ENCODE results near the gene GNG7.
"Not testable (repeated sequence)": the region's sequence is repeated elsewhere in the genome, so short reads cannot be mapped to it uniquely, and the experiment has no call there.

GNG7 gene

GRCh38 chr19:2721570-2722540 lies 19.4 kb upstream of the GNG7 start:
- no peak for ATAC-seq (replicated peaks)
- no peak for DNase-seq
- H3K4me1 Mint-ChIP-seq (ENCODE audit: low read depth in 2 of 2): no peaks in the 10 kb centered on the region
- H3K27ac Mint-ChIP-seq: no peak overlapping the region
- peak overlapping the region; percentile 40 to 54 for H3K4me3 Mint-ChIP-seq
- H3K27me3 Mint-ChIP-seq: peaks cover 30 to 77% of the 10 kb centered on the region in 2 donors
- no peaks in the 10 kb centered on the region for H3K9me3 Mint-ChIP-seq
- no peaks in the 10 kb centered on the region for H3K36me3 Mint-ChIP-seq (ENCODE audit: insufficient read depth)

- peak within 1 kb of the TSS; percentile 45 to 54 for H3K4me3 Mint-ChIP-seq
- no peak within 1 kb of the TSS for H3K27ac Mint-ChIP-seq
- no peaks in the 10 kb centered on the region for H3K36me3 Mint-ChIP-seq (ENCODE audit: insufficient read depth)
- no peak for DNase-seq
- ATAC-seq (replicated peaks): no peak
- peaks cover 25 to 77% of the 10 kb centered on the region in 2 donors for H3K27me3 Mint-ChIP-seq
- peaks cover 0 to 2% of the 10 kb centered on the region in 2 donors for H3K9me3 Mint-ChIP-seq
- H3K4me1 Mint-ChIP-seq (ENCODE audit: low read depth in 2 of 2): no peaks in the 10 kb centered on the region
These were observed 18.5 kb upstream of the GNG7 start, which contains the start of gene DIRAS1 for GRCh38 chr19:2720777-2721569. Gene DIRAS1 (minus strand): TSS chr19:2721372. CDS start chr19:2717806, 3,566 bp downstream.

DNA sequence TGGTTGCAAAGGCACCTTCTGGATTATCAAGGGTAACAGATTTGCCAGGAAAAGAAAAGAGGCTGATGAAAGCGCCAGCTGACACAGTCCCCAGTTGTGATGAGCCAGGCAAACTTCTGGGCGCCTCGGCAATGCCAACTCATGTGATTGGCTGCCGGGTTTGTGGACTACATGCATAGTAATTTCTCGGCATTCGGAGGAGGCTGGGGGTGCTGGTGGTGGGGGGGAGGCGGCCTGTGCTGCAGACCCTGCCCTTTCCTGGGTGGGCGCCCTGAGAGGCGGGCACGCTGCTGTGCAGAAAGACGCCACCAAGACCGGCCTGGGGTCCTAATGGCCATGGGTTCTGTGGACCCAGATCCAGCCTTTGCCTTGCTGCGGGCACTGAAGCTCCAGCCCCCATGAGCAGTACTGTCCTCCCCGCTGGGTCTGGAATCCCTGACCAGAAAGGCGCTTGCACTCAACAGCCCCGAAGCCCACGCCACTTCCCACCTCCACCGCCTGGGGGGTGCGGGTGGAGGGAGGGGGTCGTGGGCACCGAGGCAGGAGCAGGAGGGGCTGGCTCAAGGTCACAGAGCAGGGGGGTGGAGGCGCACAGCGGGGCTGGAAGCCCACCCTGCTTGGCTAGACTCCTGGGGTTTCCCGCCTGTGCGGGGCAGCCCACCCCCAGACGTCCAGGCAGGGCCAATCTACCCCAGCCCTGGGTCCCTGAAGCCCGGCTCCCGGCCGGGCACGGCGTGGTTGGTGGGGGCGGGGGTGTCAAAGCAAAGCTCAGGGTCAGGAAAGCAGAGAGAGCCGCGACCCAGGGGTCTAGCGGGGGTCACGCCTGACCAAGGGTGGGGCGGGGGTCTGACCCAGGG lies 17.7 kb upstream of the GNG7 start:
- Mint-ChIP-seq H3K27ac (no peak overlapping the region), H3K27me3 (peaks cover 28 to 81% of the 10 kb centered on the region in 2 donors), H3K4me1 (ENCODE audit: low read depth in 2 of 2) (no peaks in the 10 kb centered on the region), H3K4me3 (peak overlapping the region; percentile 45 to 67), H3K9me3 (peaks cover 4 to 10% of the 10 kb centered on the region in 2 donors), H3K36me3 (ENCODE audit: insufficient read depth) (no peaks in the 10 kb centered on the region)
- ATAC-seq (replicated peaks) (no peak), DNase-seq (no peak)

DNA sequence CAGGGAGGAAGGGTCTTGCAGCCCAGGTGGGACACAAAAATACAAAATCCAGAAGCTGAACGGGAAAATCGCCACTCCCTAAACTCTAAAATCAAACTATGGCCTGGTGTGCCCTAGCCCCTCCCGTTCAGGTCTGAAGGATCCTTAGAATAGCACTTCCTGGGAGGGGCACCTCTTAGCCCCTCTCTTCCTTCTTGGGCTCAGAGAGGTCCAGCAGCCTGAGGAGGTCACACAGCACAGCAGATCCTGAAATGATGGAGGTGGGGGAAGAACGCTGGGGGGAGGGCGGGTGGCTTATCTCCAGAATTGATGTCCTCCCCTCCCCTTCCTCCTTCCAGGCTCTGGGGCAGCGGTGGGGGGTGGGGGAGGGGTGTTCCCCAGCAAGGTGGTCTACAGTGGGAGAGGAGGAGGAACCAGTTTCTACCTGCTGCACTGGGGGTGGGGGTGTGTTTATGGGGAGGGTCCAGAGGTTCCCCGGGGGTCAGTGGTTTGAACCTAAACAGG lies 16.8 kb upstream of the GNG7 start:
- no peaks in the 10 kb centered on the region for H3K36me3 Mint-ChIP-seq (ENCODE audit: insufficient read depth)
- no peak for DNase-seq
- ATAC-seq (replicated peaks): no peak
- peaks cover 6 to 14% of the 10 kb centered on the region in 2 donors for H3K9me3 Mint-ChIP-seq
- peaks cover 27 to 83% of the 10 kb centered on the region in 2 donors for H3K27me3 Mint-ChIP-seq
- peak overlapping the region in 1 of 2 donors; percentile 67 for H3K4me3 Mint-ChIP-seq
- no peaks in the 10 kb centered on the region for H3K4me1 Mint-ChIP-seq (ENCODE audit: low read depth in 2 of 2)
- no peak overlapping the region for H3K27ac Mint-ChIP-seq

DNA sequence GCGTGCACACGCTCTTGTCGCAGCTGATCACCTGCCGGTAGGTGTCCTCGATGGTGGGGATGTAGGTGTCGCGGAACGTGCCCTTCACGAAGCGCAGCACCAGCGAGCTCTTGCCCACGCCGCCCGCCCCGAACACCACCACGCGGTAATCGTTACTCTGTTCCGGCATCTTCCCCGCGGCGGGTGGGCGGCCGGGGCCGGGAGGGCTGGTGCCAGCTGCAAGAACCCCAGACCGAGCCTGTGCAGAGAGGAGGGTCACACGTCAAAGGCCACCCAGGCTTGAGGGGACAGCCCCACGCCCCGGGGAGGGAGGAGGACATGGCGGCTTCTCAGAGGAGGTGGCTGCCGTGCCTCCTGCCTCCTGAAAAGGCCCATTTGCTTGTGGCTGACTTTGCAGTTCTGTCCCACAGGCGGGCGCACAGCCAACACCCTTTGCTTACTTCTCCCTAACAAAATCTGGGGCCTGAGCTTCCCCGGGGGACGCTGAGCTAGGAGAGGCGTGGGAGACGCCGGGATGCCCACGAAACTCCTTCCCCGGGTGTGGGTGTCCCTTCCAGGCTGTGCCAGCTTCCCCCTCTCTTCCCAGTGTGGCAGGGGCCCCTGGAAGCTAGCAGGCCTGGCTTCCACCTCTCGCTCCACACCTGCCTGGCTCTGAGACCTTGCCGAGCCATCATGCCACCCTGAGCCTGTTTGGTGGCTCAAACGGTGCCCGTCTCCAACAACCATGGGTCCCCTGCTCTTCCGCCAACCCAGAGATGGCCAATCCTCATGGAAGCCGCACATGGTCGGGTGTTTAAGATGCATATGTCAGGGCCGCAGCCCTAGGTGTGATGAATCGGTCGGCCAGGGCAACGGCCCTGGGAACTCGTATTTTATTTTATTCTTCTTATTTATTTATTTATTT lies 15.4 kb upstream of the GNG7 start:
- H3K27me3 Mint-ChIP-seq: peaks cover 24 to 69% of the 10 kb centered on the region in 2 donors
- no peak for ATAC-seq (replicated peaks)
- H3K9me3 Mint-ChIP-seq: peaks cover 6 to 14% of the 10 kb centered on the region in 2 donors
- H3K4me3 Mint-ChIP-seq: peak overlapping the region in 1 of 2 donors; percentile 13
- H3K36me3 Mint-ChIP-seq (ENCODE audit: insufficient read depth): no peaks in the 10 kb centered on the region
- no peak overlapping the region for H3K27ac Mint-ChIP-seq
- H3K4me1 Mint-ChIP-seq (ENCODE audit: low read depth in 2 of 2): no peaks in the 10 kb centered on the region
- DNase-seq: no peak

DNA sequence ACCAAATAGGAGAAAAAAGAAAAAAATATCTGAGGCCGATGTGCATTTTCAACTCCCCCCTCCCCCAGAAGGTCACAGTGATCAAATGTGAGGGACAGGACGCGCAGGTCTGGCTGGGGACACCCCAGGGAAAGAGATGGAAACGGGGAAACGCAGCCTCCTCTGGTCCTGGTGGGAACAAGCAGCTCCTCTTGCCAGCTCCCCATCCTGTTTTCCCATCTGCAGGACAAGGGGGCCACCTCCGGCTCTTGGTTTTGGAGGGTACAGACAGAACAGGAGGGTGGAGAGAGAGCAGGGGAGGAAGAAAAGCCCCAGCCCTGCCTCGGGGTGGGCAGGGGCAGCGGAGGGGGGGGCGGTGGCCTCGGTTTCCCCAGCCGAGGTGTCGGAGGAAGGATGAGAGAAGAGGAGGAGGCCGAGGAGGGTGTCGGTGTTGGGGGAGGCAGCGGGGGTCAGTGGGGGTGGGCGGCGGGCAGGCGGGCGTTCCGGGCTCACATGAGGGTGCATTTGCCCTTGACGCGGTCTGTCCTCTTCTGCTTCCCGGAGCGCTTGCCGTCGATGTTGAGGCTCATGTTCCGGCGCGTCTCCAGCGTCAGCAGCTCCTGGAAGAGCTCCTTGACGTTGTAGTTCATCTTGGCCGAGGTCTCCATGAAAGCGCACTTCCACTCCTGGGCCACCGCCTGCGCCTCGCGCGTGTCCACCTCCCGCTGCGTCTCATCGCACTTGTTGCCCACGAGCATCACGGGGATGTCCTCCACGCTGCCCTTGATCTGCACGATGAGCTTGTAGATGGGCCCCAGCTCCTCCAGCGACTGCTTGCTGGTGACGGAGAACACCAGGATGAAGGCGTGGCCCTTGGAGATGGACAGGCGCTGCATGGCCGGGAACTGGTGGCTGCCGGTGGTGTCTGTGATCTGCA lies 14.5 kb upstream of the GNG7 start:
- H3K4me1 Mint-ChIP-seq (ENCODE audit: low read depth in 2 of 2): no peaks in the 10 kb centered on the region

DNA sequence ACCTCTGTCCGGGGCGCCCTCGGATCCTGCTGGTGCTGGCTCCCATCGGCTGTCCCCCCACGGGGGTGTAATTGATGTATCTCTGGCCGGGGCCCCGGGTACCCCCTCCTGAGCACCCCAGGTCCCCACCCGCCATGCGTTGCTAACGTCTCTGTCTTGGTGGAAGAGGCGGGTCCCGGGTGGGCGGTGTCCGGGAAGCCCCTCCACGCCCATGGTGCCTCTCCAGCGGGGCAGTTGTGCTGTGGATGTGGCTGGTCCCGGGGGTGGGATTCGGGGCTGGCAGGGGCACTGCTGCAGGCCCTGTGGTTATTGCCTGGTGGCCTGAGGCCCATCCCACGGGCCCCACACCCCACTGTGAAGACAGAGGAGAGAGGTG lies 13.8 kb upstream of the GNG7 start:
- peaks cover 2 to 3% of the 10 kb centered on the region in 2 donors for H3K4me1 Mint-ChIP-seq (ENCODE audit: low read depth in 2 of 2)
- ATAC-seq (replicated peaks): no peak
- no peaks in the 10 kb centered on the region for H3K36me3 Mint-ChIP-seq (ENCODE audit: insufficient read depth)
- H3K27me3 Mint-ChIP-seq: peaks cover 29 to 71% of the 10 kb centered on the region in 2 donors
- no peak overlapping the region for H3K4me3 Mint-ChIP-seq
- no peak for DNase-seq
- no peak overlapping the region for H3K27ac Mint-ChIP-seq
- peaks cover 6 to 14% of the 10 kb centered on the region in 2 donors for H3K9me3 Mint-ChIP-seq

More for the DNA sequence above, 14.5 kb upstream of the GNG7 start:
- Mint-ChIP-seq H3K36me3 (ENCODE audit: insufficient read depth) (no peaks in the 10 kb centered on the region), H3K27ac (no peak overlapping the region), H3K4me3 (no peak overlapping the region), H3K9me3 (peaks cover 6 to 14% of the 10 kb centered on the region in 2 donors), H3K27me3 (peaks cover 22 to 68% of the 10 kb centered on the region in 2 donors)
- ATAC-seq (replicated peaks) (no peak), DNase-seq (no peak)

GRCh38 chr19:2715470-2716274 lies 13.2 kb upstream of the GNG7 start:
- H3K27ac Mint-ChIP-seq: no peak overlapping the region
- H3K36me3 Mint-ChIP-seq (ENCODE audit: insufficient read depth): no peaks in the 10 kb centered on the region
- H3K4me1 Mint-ChIP-seq (ENCODE audit: low read depth in 2 of 2): peaks cover 2 to 3% of the 10 kb centered on the region in 2 donors
- ATAC-seq (replicated peaks) (no peak), DNase-seq (no peak)
- H3K27me3 Mint-ChIP-seq: peaks cover 32 to 77% of the 10 kb centered on the region in 2 donors
- H3K4me3 Mint-ChIP-seq: no peak overlapping the region
- peaks cover 6 to 14% of the 10 kb centered on the region in 2 donors for H3K9me3 Mint-ChIP-seq

GRCh38 chr19:2714531-2715269 lies 12.2 kb upstream of the GNG7 start:
- peaks cover 28 to 69% of the 10 kb centered on the region in 2 donors for H3K27me3 Mint-ChIP-seq

GRCh38 chr19:2714102-2714501 lies 11.6 kb upstream of the GNG7 start:
- not testable (repeated sequence) for H3K4me3 Mint-ChIP-seq; ATAC-seq (replicated peaks); H3K4me1 Mint-ChIP-seq (ENCODE audit: low read depth in 2 of 2); H3K36me3 Mint-ChIP-seq (ENCODE audit: insufficient read depth); H3K27ac Mint-ChIP-seq; DNase-seq
- Mint-ChIP-seq H3K27me3 (peaks cover 26 to 63% of the 10 kb centered on the region in 2 donors), H3K9me3 (peaks cover 6 to 14% of the 10 kb centered on the region in 2 donors)

More at GRCh38 chr19:2714531-2715269, 12.2 kb upstream of the GNG7 start:
- ATAC-seq (replicated peaks) (no peak), DNase-seq (no peak)
- Mint-ChIP-seq H3K9me3 (peaks cover 6 to 14% of the 10 kb centered on the region in 2 donors), H3K27ac (no peak overlapping the region), H3K36me3 (ENCODE audit: insufficient read depth) (peaks cover 4% of the 10 kb centered on the region), H3K4me1 (ENCODE audit: low read depth in 2 of 2) (peaks cover 2 to 3% of the 10 kb centered on the region in 2 donors), H3K4me3 (no peak overlapping the region)
